ENCODE results near the gene PDXP. TPM values are rescaled to one million over a fixed set of nuclear protein-coding genes. Genes with fewer than 3 reads are reported as not detected.

Gene PDXP
- total RNA-seq, 1 experiment from 2014 or later = 18.4 TPM

- no TSS peak for BruUV-seq (replicated peaks)
- CTCF ChIA-PET = no interaction called here
- no peak overlapping the region for H3K4me3 Mint-ChIP-seq (ENCODE audit: low read depth, unreplicated experiment)
- DNase-seq = no peak
- intact Hi-C loops (cut with micrococcal nuclease; ENCODE audit: unreplicated experiment) = no loop called here
- H3K4me1 Mint-ChIP-seq (ENCODE audit: low read depth, unreplicated experiment) = no peaks in the 10 kb centered on the region
- no peaks in the 10 kb centered on the region for H3K9me3 Mint-ChIP-seq (ENCODE audit: low read depth, unreplicated experiment)
- H3K27me3 Mint-ChIP-seq (ENCODE audit: unreplicated experiment) = no peaks in the 10 kb centered on the region
- H3K36me3 Mint-ChIP-seq (ENCODE audit: insufficient read depth, unreplicated experiment) = peaks cover 8% of the 10 kb centered on the region
- no peak overlapping the region for H3K27ac Mint-ChIP-seq (ENCODE audit: unreplicated experiment)
- no peak for TF ChIP-seq CTCF (IDR thresholded peaks at IDR 0.05; ENCODE audit: unreplicated experiment)
Measured at GRCh38 chr22:37701141-37701786, 42.7 kb downstream of the PDXP start.

DNA sequence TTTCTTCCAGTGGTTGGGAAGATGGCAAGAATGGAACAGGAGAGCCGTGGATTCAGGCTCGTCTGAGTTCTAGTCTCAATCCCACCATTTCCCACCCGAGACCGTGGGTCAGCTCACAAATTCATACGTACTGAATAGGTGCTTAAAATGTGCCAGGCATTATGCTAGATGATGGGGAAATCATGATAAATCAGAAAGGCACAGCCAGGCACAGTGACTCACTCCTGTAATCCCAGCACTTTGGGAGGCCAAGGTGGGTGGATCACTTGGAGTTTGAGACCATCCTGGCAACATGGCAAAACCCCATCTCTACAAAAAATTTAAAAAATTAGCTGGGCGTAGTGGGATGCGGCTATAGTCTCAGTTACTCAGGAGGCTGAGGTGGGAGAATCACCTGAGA is 45.4 kb downstream of the PDXP start:
- no peaks in the 10 kb centered on the region for H3K4me1 Mint-ChIP-seq (ENCODE audit: low read depth, unreplicated experiment)
- BruUV-seq (replicated peaks) = no TSS peak
- no peaks in the 10 kb centered on the region for H3K27me3 Mint-ChIP-seq (ENCODE audit: unreplicated experiment)
- CTCF ChIA-PET = interaction anchor here (0.6 kb wide), 2 partner anchors 85 to 179 kb away, joined by 3 to 4 read pairs; no protein-coding TSS in a partner anchor
- no peaks in the 10 kb centered on the region for H3K9me3 Mint-ChIP-seq (ENCODE audit: low read depth, unreplicated experiment)
- TF ChIP-seq CTCF (IDR thresholded peaks at IDR 0.05; ENCODE audit: unreplicated experiment) = no peak
- H3K27ac Mint-ChIP-seq (ENCODE audit: unreplicated experiment) = no peak overlapping the region
- DNase-seq = no peak
- H3K36me3 Mint-ChIP-seq (ENCODE audit: insufficient read depth, unreplicated experiment) = no peaks in the 10 kb centered on the region
- H3K4me3 Mint-ChIP-seq (ENCODE audit: low read depth, unreplicated experiment) = no peak overlapping the region
- intact Hi-C loops (cut with micrococcal nuclease; ENCODE audit: unreplicated experiment) = no loop called here

GRCh38 chr22:37704645-37705044 is 46.1 kb downstream of the PDXP start:
- no peaks in the 10 kb centered on the region for H3K27me3 Mint-ChIP-seq (ENCODE audit: unreplicated experiment)
- no peak overlapping the region for H3K4me3 Mint-ChIP-seq (ENCODE audit: low read depth, unreplicated experiment)
- no peak for TF ChIP-seq CTCF (IDR thresholded peaks at IDR 0.05; ENCODE audit: unreplicated experiment)
- no TSS peak for BruUV-seq (replicated peaks)
- H3K27ac Mint-ChIP-seq (ENCODE audit: unreplicated experiment) = no peak overlapping the region
- no peaks in the 10 kb centered on the region for H3K9me3 Mint-ChIP-seq (ENCODE audit: low read depth, unreplicated experiment)
- CTCF ChIA-PET = interaction anchor here (0.6 kb wide), 1 partner anchor 180 kb away, joined by 3 read pairs; no protein-coding TSS in a partner anchor
- no peak for DNase-seq
- intact Hi-C loops (cut with micrococcal nuclease; ENCODE audit: unreplicated experiment) = no loop called here
- no peaks in the 10 kb centered on the region for H3K4me1 Mint-ChIP-seq (ENCODE audit: low read depth, unreplicated experiment)
- no peaks in the 10 kb centered on the region for H3K36me3 Mint-ChIP-seq (ENCODE audit: insufficient read depth, unreplicated experiment)

GRCh38 chr22:37705205-37705604 is 46.7 kb downstream of the PDXP start:
- no peak overlapping the region for H3K27ac Mint-ChIP-seq (ENCODE audit: unreplicated experiment)
- no TSS peak for BruUV-seq (replicated peaks)
- TF ChIP-seq CTCF (IDR thresholded peaks at IDR 0.05; ENCODE audit: unreplicated experiment) = no peak
- H3K9me3 Mint-ChIP-seq (ENCODE audit: low read depth, unreplicated experiment) = no peaks in the 10 kb centered on the region
- DNase-seq = no peak
- no peaks in the 10 kb centered on the region for H3K36me3 Mint-ChIP-seq (ENCODE audit: insufficient read depth, unreplicated experiment)
- no peak overlapping the region for H3K4me3 Mint-ChIP-seq (ENCODE audit: low read depth, unreplicated experiment)
- intact Hi-C loops (cut with micrococcal nuclease; ENCODE audit: unreplicated experiment) = no loop called here
- CTCF ChIA-PET = no interaction called here
- H3K27me3 Mint-ChIP-seq (ENCODE audit: unreplicated experiment) = no peaks in the 10 kb centered on the region
- H3K4me1 Mint-ChIP-seq (ENCODE audit: low read depth, unreplicated experiment) = no peaks in the 10 kb centered on the region

Measured in Calu3 (cell line).